CD1c-positive myeloid dendritic cell (primary cell): ENCODE data around the gene PLAAT2.
A peak's percentile ranks its signal among the peaks of the same experiment; 100 is the strongest.
"Not testable (repeated sequence)": the region's sequence is repeated elsewhere in the genome, so short reads cannot be mapped to it uniquely, and the experiment has no call there.

Experiments
- DNase-seq: peaks from one replicate; pipeline ENCODE4 v3.0.0-alpha.2; 2016; ENCODE audit errors: extremely low spot score

The PLAAT2 gene

GRCh38 chr11:63563201-63564055, at the start of gene PLAAT2:
PLAAT2 (minus strand) TSS chr11:63563379; CDS start chr11:63563324, 55 bp downstream.
- no peak for DNase-seq

GRCh38 chr11:63612181-63612580, 49.0 kb upstream of the PLAAT2 start:
- no peak for DNase-seq

GRCh38 chr11:63611395-63611747, 48.2 kb upstream of the PLAAT2 start:
- DNase-seq, result no peak

GRCh38 chr11:63610604-63611394, 47.6 kb upstream of the PLAAT2 start:
- DNase-seq, result peak; percentile 81

- DNase-seq, result no peak
Measured at GRCh38 chr11:63609971-63610580, 46.9 kb upstream of the PLAAT2 start.

GRCh38 chr11:63609536-63609935, 46.4 kb upstream of the PLAAT2 start:
- DNase-seq, result no peak

- DNase-seq, result no peak
Measured at GRCh38 chr11:63608353-63609345, 45.5 kb upstream of the PLAAT2 start.

GRCh38 chr11:63603180-63603518, 40.0 kb upstream of the PLAAT2 start:
- DNase-seq, result peak; percentile 87

GRCh38 chr11:63602290-63603179, 39.4 kb upstream of the PLAAT2 start:
- DNase-seq, result not testable (repeated sequence)

GRCh38 chr11:63599211-63600122, 36.3 kb upstream of the PLAAT2 start:
- DNase-seq, result no peak

- DNase-seq, result no peak
Measured at GRCh38 chr11:63598556-63598955, 35.4 kb upstream of the PLAAT2 start.

GRCh38 chr11:63595296-63595695, 32.1 kb upstream of the PLAAT2 start:
- no peak for DNase-seq

GRCh38 chr11:63592975-63593395, 29.8 kb upstream of the PLAAT2 start:
- DNase-seq, result peak; percentile 46

GRCh38 chr11:63590024-63590788, 27.0 kb upstream of the PLAAT2 start:
- no peak for DNase-seq

GRCh38 chr11:63589000-63589399, 25.8 kb upstream of the PLAAT2 start:
- DNase-seq, result no peak

GRCh38 chr11:63586451-63587166, 23.4 kb upstream of the PLAAT2 start:
- no peak for DNase-seq

GRCh38 chr11:63583357-63583677, 20.1 kb upstream of the PLAAT2 start:
- no peak for DNase-seq

GRCh38 chr11:63581224-63581623, 18.0 kb upstream of the PLAAT2 start:
- DNase-seq, result not testable (repeated sequence)
